H1 (cell line): ENCODE data around the gene CCDC107. TPM values are rescaled to one million over a fixed set of nuclear protein-coding genes. Genes with fewer than 3 reads are reported as not detected.

Source experiments
- CTCF ChIA-PET: fragments of 300-600 bp; sonication (Branson Sonifier 250); formaldehyde crosslinking; loops from one replicate; lab custom pipeline; 2021; ENCODE audit not compliant: partially characterized antibody; lab: Charles Lee
- POLR2A ChIA-PET: fragments of 300-600 bp; sonication (Branson Sonifier 250); formaldehyde crosslinking; loops from one replicate; lab custom pipeline; 2021; ENCODE audit warnings: inconsistent platforms; ENCODE audit not compliant: partially characterized antibody; lab: Charles Lee
- DNase-seq, 2 experiments: peaks; one replicate each; pipeline versions ENCODE4 v3.0.0 to v3.0.0-alpha.2; 2010 to 2022; ENCODE audit warnings: low spot score in 2 of 2, low read depth in 1 of 2, mixed read lengths in 1 of 2
- FAIRE-seq: peaks from 2 replicates; lab custom pipeline; 2011; peaks lifted over from hg19 to GRCh38; lab: Jason Lieb, UNC
- H2AFZ ChIP-seq: 2 replicates; pipeline ENCODE4 v1.8.1; 2012; ENCODE audit warnings: low read length, inconsistent platforms
- H2AK5ac ChIP-seq: 2 replicates; pipeline ENCODE4 v1.6.1; 2013; ENCODE audit warnings: low read depth, low read length
- H2BK120ac ChIP-seq: replicated peaks from 2 replicates; pipeline ENCODE3; 2013; ENCODE audit warnings: low read depth, low read length, inconsistent platforms
- H2BK12ac ChIP-seq: 2 replicates; pipeline ENCODE4 v1.6.1; 2013; ENCODE audit warnings: low read depth, low read length
- H2BK15ac ChIP-seq: 2 replicates; pipeline ENCODE4 v1.6.1; 2013; ENCODE audit warnings: low read length
- H2BK20ac ChIP-seq: 2 replicates; pipeline ENCODE4 v1.6.1; 2013; ENCODE audit warnings: low read length
- H2BK5ac ChIP-seq: 2 replicates; pipeline ENCODE4 v1.6.1; 2013; ENCODE audit warnings: low read depth, low read length
- H3K14ac ChIP-seq: 2 replicates; pipeline ENCODE4 v1.6.1; 2013; ENCODE audit warnings: inconsistent platforms; ENCODE audit not compliant: insufficient read length
- H3K18ac ChIP-seq: 2 replicates; pipeline ENCODE4 v1.6.1; 2013; ENCODE audit warnings: low read length; ENCODE audit errors: extremely low read depth
- H3K23ac ChIP-seq: 2 replicates; pipeline ENCODE4 v1.6.1; 2013; ENCODE audit warnings: inconsistent platforms; ENCODE audit not compliant: insufficient read length
- H3K23me2 ChIP-seq: 2 replicates; pipeline ENCODE4 v1.6.1; 2013; ENCODE audit warnings: low read depth, low read length
- H3K27ac ChIP-seq: 2 replicates; pipeline ENCODE4 v1.6.1; 2011; ENCODE audit warnings: low read depth, low read length, inconsistent platforms
- H3K27me3 ChIP-seq, 4 experiments: replicated peaks in 1 of 4; 1 replicate in 1 of 4; 2 replicates in 3 of 4; pipeline versions ENCODE4 v1.6.1 to v1.8.1; 2011 to 2013; ENCODE audit warnings: low read length in 3 of 4, mild to moderate bottlenecking in 3 of 4, inconsistent platforms in 2 of 4, mixed read lengths in 2 of 4, moderate library complexity in 1 of 4; ENCODE audit not compliant: control insufficient read depth in 3 of 4, insufficient read depth in 3 of 4; ENCODE audit errors: extremely low read depth in 1 of 4
- H3K36me3 ChIP-seq, 4 experiments: 2 replicates each; pipeline versions ENCODE4 v1.6.1 to v1.8.1; 2011 to 2013; ENCODE audit warnings: mild to moderate bottlenecking in 4 of 4, low read length in 3 of 4, moderate library complexity in 2 of 4, control low read depth in 1 of 4, inconsistent platforms in 1 of 4; ENCODE audit not compliant: insufficient read depth in 4 of 4, control insufficient read depth in 2 of 4
- H3K4ac ChIP-seq: replicated peaks from 2 replicates; pipeline ENCODE3; 2013; ENCODE audit warnings: low read length, low read depth, mixed read lengths, inconsistent platforms; ENCODE audit not compliant: insufficient read length
- H3K4me1 ChIP-seq, 4 experiments: replicated peaks in 1 of 4; 1 replicate in 1 of 4; 2 replicates in 3 of 4; pipeline versions ENCODE4 v1.6.1 to v1.8.1; 2011 to 2013; ENCODE audit warnings: low read length in 3 of 4, inconsistent platforms in 2 of 4, mixed read lengths in 1 of 4; ENCODE audit not compliant: insufficient read depth in 4 of 4, control insufficient read depth in 3 of 4
- H3K4me2 ChIP-seq, 2 experiments: 2 replicates each; pipeline versions ENCODE4 v1.6.1 to v1.8.1; 2011 to 2013; ENCODE audit warnings: low read depth in 2 of 2, low read length in 2 of 2, control low read depth in 1 of 2, inconsistent platforms in 1 of 2, mild to moderate bottlenecking in 1 of 2; ENCODE audit not compliant: insufficient read depth in 1 of 2
- H3K4me3 ChIP-seq, 4 experiments: fragments of 200-600, 300-600 bp in 1 of 4; sonication (generic), shearing (Covaris generic), sonication (Bioruptor Twin) in 1 of 4; 2 replicates each; pipeline versions ENCODE4 v1.5.1 to v1.8.1; 2011 to 2016; ENCODE audit warnings: low read length in 4 of 4, low read depth in 3 of 4, control low read depth in 2 of 4, inconsistent platforms in 2 of 4, mild to moderate bottlenecking in 2 of 4, mixed read lengths in 1 of 4, moderate library complexity in 1 of 4; ENCODE audit not compliant: insufficient read depth in 2 of 4; ENCODE audit errors: extremely low read depth in 1 of 4
- H3K56ac ChIP-seq: replicated peaks from 2 replicates; pipeline ENCODE3; 2013; ENCODE audit warnings: low read depth, mild to moderate bottlenecking, mixed read lengths, low read length, inconsistent platforms; ENCODE audit not compliant: insufficient read length
- H3K79me1 ChIP-seq: 2 replicates; pipeline ENCODE4 v1.6.1; 2013; ENCODE audit warnings: low read depth, low read length, control low read depth
- H3K79me2 ChIP-seq, 2 experiments: 2 replicates each; pipeline versions ENCODE4 v1.6.1 to v1.8.1; 2012 to 2013; ENCODE audit warnings: low read length in 2 of 2, mild to moderate bottlenecking in 2 of 2, inconsistent platforms in 1 of 2; ENCODE audit not compliant: insufficient read depth in 2 of 2, control insufficient read depth in 1 of 2
- H3K9ac ChIP-seq, 4 experiments: replicated peaks in 1 of 4; 1 replicate in 1 of 4; 2 replicates in 3 of 4; pipeline versions ENCODE4 v1.6.1 to v1.8.1; 2011 to 2013; ENCODE audit warnings: low read depth in 3 of 4, low read length in 3 of 4, control low read depth in 2 of 4, mild to moderate bottlenecking in 2 of 4, moderate library complexity in 2 of 4, inconsistent platforms in 1 of 4; ENCODE audit errors: extremely low read depth in 1 of 4
- H3K9me3 ChIP-seq, 2 experiments: 2 replicates each; pipeline versions ENCODE4 v1.6.1 to v1.8.1; 2012 to 2013; ENCODE audit warnings: mild to moderate bottlenecking in 2 of 2, moderate library complexity in 2 of 2, control low read depth in 1 of 2, inconsistent platforms in 1 of 2, low read depth in 1 of 2, low read length in 1 of 2, mixed read lengths in 1 of 2; ENCODE audit not compliant: insufficient read depth in 2 of 2
- H4K20me1 ChIP-seq, 2 experiments: replicated peaks in 1 of 2; 2 replicates each; pipeline versions ENCODE3 to v1.8.1; 2011 to 2013; ENCODE audit warnings: inconsistent platforms in 2 of 2, low read length in 2 of 2, mild to moderate bottlenecking in 1 of 2; ENCODE audit not compliant: insufficient read depth in 2 of 2, control insufficient read depth in 1 of 2
- H4K5ac ChIP-seq: 2 replicates; pipeline ENCODE4 v1.6.1; 2013; ENCODE audit warnings: low read length, low read depth, mixed read lengths, inconsistent platforms; ENCODE audit not compliant: insufficient read length
- H4K8ac ChIP-seq: 2 replicates; pipeline ENCODE4 v1.8.0; 2013; ENCODE audit warnings: mild to moderate bottlenecking, moderate library complexity, low read length, inconsistent platforms; ENCODE audit not compliant: insufficient read depth; ENCODE audit errors: extremely low read depth
- H4K91ac ChIP-seq: replicated peaks from 2 replicates; pipeline ENCODE3; 2013; ENCODE audit warnings: low read length, mixed read lengths, inconsistent platforms; ENCODE audit not compliant: insufficient read length
- ASH2L ChIP-seq: fragments of 200-600, 300-600 bp; sonication (generic); IDR thresholded peaks from one replicate; pipeline ENCODE4 v1.7.1; 2017; ENCODE audit warnings: low read length
- CTBP2 ChIP-seq: IDR thresholded peaks from 2 replicates; pipeline ENCODE4 v1.7.0; 2011; ENCODE audit warnings: borderline replicate concordance, mild to moderate bottlenecking, moderate library complexity, mixed read lengths, low read length; ENCODE audit not compliant: insufficient read depth, insufficient read length
- CTCF ChIP-seq, 3 experiments: IDR thresholded peaks; 1 replicate in 2 of 3; 2 replicates in 1 of 3; pipeline versions ENCODE4 v1.5.1 to v1.6.1; 2011; ENCODE audit warnings: low read length in 3 of 3, mild to moderate bottlenecking in 3 of 3, inconsistent platforms in 2 of 3, low read depth in 1 of 3, moderate library complexity in 1 of 3; ENCODE audit not compliant: insufficient read depth in 1 of 3; ENCODE audit errors: control extremely low read depth in 1 of 3
- EGR1 ChIP-seq: IDR thresholded peaks from 2 replicates; pipeline ENCODE4 v1.6.1; 2011; ENCODE audit warnings: low read depth, low read length, borderline replicate concordance
- EZH2 ChIP-seq: fragments of 200-600 bp; sonication (generic); IDR thresholded peaks from 2 replicates; pipeline ENCODE4 v1.7.1; 2012; ENCODE audit warnings: low read depth, mild to moderate bottlenecking, moderate library complexity, low read length, inconsistent platforms; ENCODE audit not compliant: severe bottlenecking
- JUN ChIP-seq: IDR thresholded peaks from 2 replicates; pipeline ENCODE4 v1.6.1; 2011; ENCODE audit warnings: low read depth, mild to moderate bottlenecking, improper control_type of control experiment, low read length
- MAFK ChIP-seq: IDR thresholded peaks from 2 replicates; pipeline ENCODE4 v1.6.1; 2012; ENCODE audit warnings: low read depth, mild to moderate bottlenecking, improper control_type of control experiment, low read length
- MAX ChIP-seq: IDR thresholded peaks from 2 replicates; pipeline ENCODE4 v1.6.1; 2012; ENCODE audit warnings: inconsistent platforms
- NRF1 ChIP-seq: IDR thresholded peaks from 2 replicates; pipeline ENCODE4 v1.6.1; 2011; ENCODE audit warnings: mild to moderate bottlenecking, low read depth, low read length, improper control_type of control experiment
- SIX5 ChIP-seq: IDR thresholded peaks from 2 replicates; pipeline ENCODE4 v1.6.1; 2011; ENCODE audit warnings: mild to moderate bottlenecking, low read depth, low read length
- SP2 ChIP-seq: IDR thresholded peaks from 2 replicates; pipeline ENCODE4 v1.6.1; 2012; ENCODE audit warnings: mild to moderate bottlenecking, low read length, inconsistent platforms
- WGBS, 2 experiments: shearing (Covaris generic) in 1 of 2; methylation state at CpG; one replicate each; pipeline versions ENCODE4 v1.1.6 to v1.1.7; 2013 to 2015; ENCODE audit warnings: low lambda C conversion rate in 2 of 2, mixed read lengths in 2 of 2, inconsistent platforms in 1 of 2, low coverage in 1 of 2, missing lambda C conversion rate in 1 of 2; ENCODE audit not compliant: insufficient replicate concordance in 2 of 2, insufficient coverage in 1 of 2, insufficient read length in 1 of 2; ENCODE audit errors: extremely low coverage in 1 of 2, missing lambda C conversion rate in 1 of 2; 5-methylcytosine and 5-hydroxymethylcytosine counted together
- polyA plus RNA-seq, 7 experiments: library from polyadenylated mRNA; depleted of rRNA in 3 of 7; stranded (reverse) in 5 of 7; unstranded in 2 of 7; fragments of >200 nt in 5 of 7; fragments of 200-250 nt in 2 of 7; gene quantifications; 1 replicate in 5 of 7; 2 replicates in 1 of 7; 4 replicates in 1 of 7; pipeline versions ENCODE4 v1.2.1 to v1.2.3, GENCODE V29; 2011 to 2013; ENCODE audit warnings: missing spikeins in 2 of 7, mixed read lengths in 2 of 7
- total RNA-seq: library from RNA; stranded (reverse); fragmentation: NEBNext Ultra II Directional; extraction: Animal tissue kit (Norgen Biotek cat#: 25700); gene quantifications from 2 replicates; pipeline ENCODE4 v1.2.1, GENCODE V29; 2021

CCDC107 gene
- total and polyA plus RNA-seq, 2 of the 8 experiments (the other 6 are each of a cell fraction or from before 2014, with no cell fraction given) = 8.2 to 9.0 TPM

GRCh38 chr9:35628389-35628991 lies 29.6 kb upstream of the CCDC107 start:
- Histone ChIP-seq H4K20me1 (no peaks in the 10 kb centered on the region), H4K91ac (no peak overlapping the region), H2BK20ac (no peak overlapping the region), H3K4me3 (no peak overlapping the region), H3K9me3 (no peaks in the 10 kb centered on the region), H3K9ac (no peak overlapping the region), H3K79me1 (no peaks in the 10 kb centered on the region), H4K8ac (no peak overlapping the region), H3K18ac (no peak overlapping the region), H3K4ac (no peak overlapping the region), H3K36me3 (no peaks in the 10 kb centered on the region), H2AFZ (no peak overlapping the region), H3K27me3 (no peaks in the 10 kb centered on the region), H4K5ac (no peak overlapping the region), H3K14ac (no peak overlapping the region), H2BK15ac (no peak overlapping the region), H3K23me2 (no peaks in the 10 kb centered on the region), H3K4me1 (no peaks in the 10 kb centered on the region), H2BK120ac (no peak overlapping the region), H3K27ac (no peak overlapping the region), H2BK12ac (no peak overlapping the region), H3K56ac (no peak overlapping the region), H3K23ac (no peak overlapping the region), H3K79me2 (no peaks in the 10 kb centered on the region), H2BK5ac (no peak overlapping the region), H3K4me2 (no peak overlapping the region), H2AK5ac (no peak overlapping the region)
- CTCF ChIA-PET = interaction anchor here (0.9 to 2.6 kb wide), 11 partner anchors 9 to 69 kb away, joined by 4 to 13 read pairs (median 5); no protein-coding TSS in a partner anchor
- DNase-seq = no peak
- WGBS, 2 experiments = 96% methylated on average over 6 of the region's 6 CpGs; no CpG with 5 or more reads in 1 of the 2 experiments
- FAIRE-seq = no peak
- POLR2A ChIA-PET = interaction anchor here (0.9 kb wide), 1 partner anchor 104 kb away, joined by 4 read pairs; the partner anchor contains the start of genes CREB3 and TLN1
- TF ChIP-seq JUN (no peak), EZH2 (no peak), NRF1 (no peak), SP2 (no peak), MAFK (no peak), EGR1 (no peak), CTCF (IDR thresholded peaks at IDR 0.05; ENCODE audit: control extremely low read depth in 1 of 3, insufficient read depth in 1 of 3, low read depth in 1 of 3, low read length in 3 of 3) (no peak), CTBP2 (no peak), ASH2L (no peak), MAX (no peak), SIX5 (no peak)
